ENCODE measurements around the gene UVRAG. TPM values are rescaled to one million over a fixed set of nuclear protein-coding genes. Genes with fewer than 3 reads are reported as not detected.

The UVRAG gene
- polyA plus RNA-seq, 6 donors from 2014 or later = 39.6 to 94.0 (median 70.8) TPM

DNA sequence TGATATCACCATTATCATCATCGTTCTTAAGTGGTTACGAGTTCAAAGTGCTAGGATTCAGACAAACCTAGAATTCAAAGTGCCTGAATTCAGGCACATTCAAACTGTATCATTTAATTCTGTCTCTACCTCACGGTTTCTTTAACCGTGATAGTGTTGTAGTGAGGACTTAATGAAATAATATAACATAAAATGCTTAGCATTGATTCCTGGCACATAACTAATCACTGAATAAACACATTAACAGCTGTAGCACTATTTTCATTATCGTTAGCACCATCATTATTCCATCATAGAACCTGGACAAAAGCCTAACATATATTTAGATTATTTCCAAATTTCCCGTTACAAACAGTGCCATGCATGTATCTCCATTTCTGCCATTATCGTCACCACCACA lies 289.3 kb downstream of the UVRAG start:
- ATAC-seq (ENCODE audit: low read depth in 2 of 2) (no peak), DNase-seq (no peak)
- Mint-ChIP-seq H3K9me3 (peaks cover 0 to 2% (median 0%) of the 10 kb centered on the region in 7 donors), H3K4me3 (no peak overlapping the region), H3K36me3 (peaks cover 0 to 13% of the 10 kb centered on the region in 2 donors), H3K27me3 (no peaks in the 10 kb centered on the region), H3K4me1 (peaks cover 5 to 31% (median 9%) of the 10 kb centered on the region in 3 donors), H3K27ac (no peak overlapping the region)

DNA sequence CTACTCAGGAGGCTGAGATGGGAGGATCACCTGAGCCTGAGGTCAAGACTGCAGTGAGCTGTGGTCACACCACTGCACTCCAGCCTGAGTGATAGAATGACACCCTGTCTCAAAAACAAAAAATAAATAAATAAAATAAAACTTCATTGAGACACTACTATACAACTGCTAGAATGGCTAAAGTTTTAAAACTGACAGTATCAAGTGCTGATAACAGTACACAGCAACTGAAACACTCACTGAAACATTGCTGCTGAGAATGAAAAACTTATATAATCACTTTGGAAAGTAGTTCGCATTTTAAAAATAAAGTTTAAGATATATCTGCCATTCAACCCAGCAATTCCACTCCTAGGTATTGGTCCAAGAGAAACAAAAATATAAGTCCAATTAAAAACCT lies 290.6 kb downstream of the UVRAG start:
- H3K36me3 Mint-ChIP-seq = peaks cover 0 to 13% of the 10 kb centered on the region in 2 donors
- DNase-seq = no peak
- peaks cover 0 to 2% (median 0%) of the 10 kb centered on the region in 7 donors for H3K9me3 Mint-ChIP-seq
- no peak overlapping the region for H3K27ac Mint-ChIP-seq
- ATAC-seq (ENCODE audit: low read depth in 2 of 2) = no peak
- H3K27me3 Mint-ChIP-seq = no peaks in the 10 kb centered on the region
- H3K4me1 Mint-ChIP-seq = peaks cover 5 to 38% (median 8%) of the 10 kb centered on the region in 3 donors
- H3K4me3 Mint-ChIP-seq = no peak overlapping the region

- ATAC-seq (ENCODE audit: low read depth in 2 of 2) (no peak), DNase-seq (no peak)
- Mint-ChIP-seq H3K27me3 (no peaks in the 10 kb centered on the region), H3K36me3 (peaks cover 0 to 15% of the 10 kb centered on the region in 2 donors), H3K27ac (no peak overlapping the region), H3K4me3 (no peak overlapping the region), H3K4me1 (peaks cover 10 to 42% (median 18%) of the 10 kb centered on the region in 3 donors), H3K9me3 (peaks cover 0 to 2% (median 0%) of the 10 kb centered on the region in 7 donors)
Observed at GRCh38 chr11:76107971-76108370, 293.0 kb downstream of the UVRAG start.

- ATAC-seq (ENCODE audit: low read depth in 2 of 2) = no peak
- DNase-seq = no peak
- Mint-ChIP-seq H3K27ac (peak overlapping the region in 4 of 6 donors; percentile 26 to 88 (median 56)), H3K4me1 (peaks cover 21 to 57% (median 40%) of the 10 kb centered on the region in 3 donors), H3K9me3 (no peaks in the 10 kb centered on the region), H3K27me3 (no peaks in the 10 kb centered on the region), H3K36me3 (peaks cover 9 to 35% of the 10 kb centered on the region in 2 donors), H3K4me3 (peak overlapping the region in 2 of 8 donors; percentile 22 to 44)
Observed at GRCh38 chr11:76114238-76114637, 299.2 kb downstream of the UVRAG start.

DNA sequence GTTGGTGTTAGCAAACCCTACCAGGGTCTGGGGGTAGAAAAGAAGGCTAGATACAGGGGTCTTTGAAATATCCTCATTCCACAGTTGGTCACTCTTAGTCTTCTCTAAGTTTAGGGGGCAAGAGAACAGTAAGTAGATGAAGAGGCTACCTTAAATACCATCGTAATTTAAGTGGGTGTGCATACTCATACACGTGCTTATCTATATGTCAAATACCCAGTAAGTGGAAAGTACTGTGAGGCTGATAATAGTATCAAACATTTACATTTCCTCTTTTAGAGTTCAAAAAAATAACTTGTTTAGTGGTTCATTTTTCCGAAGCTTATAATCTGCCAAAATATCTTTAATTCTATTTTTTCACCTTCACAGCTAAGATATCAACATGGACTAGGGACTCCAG lies 300.5 kb downstream of the UVRAG start:
- DNase-seq (no peak), ATAC-seq (ENCODE audit: low read depth in 2 of 2) (no peak)
- peak overlapping the region in 4 of 6 donors; percentile 55 to 88 (median 70) for H3K27ac Mint-ChIP-seq
- peaks cover 9 to 30% of the 10 kb centered on the region in 2 donors for H3K36me3 Mint-ChIP-seq
- peak overlapping the region in 1 of 8 donors; percentile 13 for H3K4me3 Mint-ChIP-seq
- no peaks in the 10 kb centered on the region for H3K9me3 Mint-ChIP-seq
- H3K4me1 Mint-ChIP-seq = peaks cover 21 to 50% (median 40%) of the 10 kb centered on the region in 3 donors
- H3K27me3 Mint-ChIP-seq = no peaks in the 10 kb centered on the region

GRCh38 chr11:76119032-76119431 lies 304.0 kb downstream of the UVRAG start:
- Mint-ChIP-seq H3K27me3 (no peaks in the 10 kb centered on the region), H3K27ac (no peak overlapping the region), H3K9me3 (no peaks in the 10 kb centered on the region), H3K4me1 (peaks cover 26 to 45% (median 38%) of the 10 kb centered on the region in 3 donors), H3K4me3 (no peak overlapping the region), H3K36me3 (peaks cover 9 to 20% of the 10 kb centered on the region in 2 donors)
- no peak for DNase-seq
- peak in 1 of 2 donors; percentile 28 for ATAC-seq (ENCODE audit: low read depth in 2 of 2)

GRCh38 chr11:76119779-76120178 lies 304.8 kb downstream of the UVRAG start:
- Mint-ChIP-seq H3K4me1 (peaks cover 29 to 42% (median 34%) of the 10 kb centered on the region in 3 donors), H3K36me3 (peaks cover 9 to 19% of the 10 kb centered on the region in 2 donors), H3K27me3 (no peaks in the 10 kb centered on the region), H3K27ac (no peak overlapping the region), H3K9me3 (no peaks in the 10 kb centered on the region), H3K4me3 (no peak overlapping the region)
- DNase-seq = no peak
- peak; percentile 52 to 54 for ATAC-seq (ENCODE audit: low read depth in 2 of 2)

GRCh38 chr11:76120513-76121101 lies 305.6 kb downstream of the UVRAG start:
- ATAC-seq (ENCODE audit: low read depth in 2 of 2) = no peak
- Mint-ChIP-seq H3K27me3 (no peaks in the 10 kb centered on the region), H3K4me3 (no peak overlapping the region), H3K36me3 (peaks cover 9 to 19% of the 10 kb centered on the region in 2 donors), H3K9me3 (no peaks in the 10 kb centered on the region), H3K4me1 (peaks cover 31 to 42% (median 36%) of the 10 kb centered on the region in 3 donors), H3K27ac (no peak overlapping the region)
- no peak for DNase-seq

DNA sequence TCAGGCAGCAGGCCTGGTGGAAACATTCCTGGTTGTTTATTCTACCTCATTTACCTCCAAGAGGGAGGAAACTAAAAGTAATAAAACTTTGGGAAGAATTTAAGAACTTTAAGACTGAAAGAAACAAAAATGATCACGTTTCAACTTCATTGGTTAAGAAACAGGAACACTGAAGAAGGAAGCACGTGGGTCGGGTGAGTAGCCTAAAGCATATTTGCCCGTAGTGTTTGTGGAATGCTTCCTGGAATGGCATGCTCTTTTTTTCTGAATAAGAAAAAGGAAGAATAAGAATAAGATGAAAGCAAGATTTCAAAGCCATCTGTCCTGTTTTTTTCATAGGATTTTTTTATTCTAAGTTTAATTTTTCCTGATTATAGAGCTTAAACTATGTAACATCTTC lies 308.2 kb downstream of the UVRAG start:
- Mint-ChIP-seq H3K27me3 (no peaks in the 10 kb centered on the region), H3K27ac (peak overlapping the region in 5 of 6 donors; percentile 32 to 85 (median 48)), H3K36me3 (peaks cover 8 to 9% of the 10 kb centered on the region in 2 donors), H3K9me3 (no peaks in the 10 kb centered on the region), H3K4me3 (no peak overlapping the region), H3K4me1 (peaks cover 25 to 36% (median 30%) of the 10 kb centered on the region in 3 donors)
- no peak for DNase-seq
- no peak for ATAC-seq (ENCODE audit: low read depth in 2 of 2)

GRCh38 chr11:76124905-76125770 lies 310.1 kb downstream of the UVRAG start:
- ATAC-seq (ENCODE audit: low read depth in 2 of 2) (peak in 1 of 2 donors; percentile 27), DNase-seq (no peak)
- Mint-ChIP-seq H3K36me3 (peaks cover 13 to 18% of the 10 kb centered on the region in 2 donors), H3K4me3 (peak overlapping the region in 2 of 8 donors; percentile 10 to 22), H3K9me3 (no peaks in the 10 kb centered on the region), H3K4me1 (peaks cover 28 to 40% (median 40%) of the 10 kb centered on the region in 3 donors), H3K27me3 (no peaks in the 10 kb centered on the region), H3K27ac (peak overlapping the region in 4 of 6 donors; percentile 36 to 69 (median 58))

- no peak for ATAC-seq (ENCODE audit: low read depth in 2 of 2)
- Mint-ChIP-seq H3K36me3 (peaks cover 15 to 19% of the 10 kb centered on the region in 2 donors), H3K4me3 (no peak overlapping the region), H3K27ac (peak overlapping the region in 4 of 6 donors; percentile 0 to 66 (median 22)), H3K27me3 (no peaks in the 10 kb centered on the region), H3K4me1 (peaks cover 12 to 19% (median 18%) of the 10 kb centered on the region in 3 donors), H3K9me3 (no peaks in the 10 kb centered on the region)
- no peak for DNase-seq
Observed at GRCh38 chr11:76129729-76130128, 314.7 kb downstream of the UVRAG start.

DNA sequence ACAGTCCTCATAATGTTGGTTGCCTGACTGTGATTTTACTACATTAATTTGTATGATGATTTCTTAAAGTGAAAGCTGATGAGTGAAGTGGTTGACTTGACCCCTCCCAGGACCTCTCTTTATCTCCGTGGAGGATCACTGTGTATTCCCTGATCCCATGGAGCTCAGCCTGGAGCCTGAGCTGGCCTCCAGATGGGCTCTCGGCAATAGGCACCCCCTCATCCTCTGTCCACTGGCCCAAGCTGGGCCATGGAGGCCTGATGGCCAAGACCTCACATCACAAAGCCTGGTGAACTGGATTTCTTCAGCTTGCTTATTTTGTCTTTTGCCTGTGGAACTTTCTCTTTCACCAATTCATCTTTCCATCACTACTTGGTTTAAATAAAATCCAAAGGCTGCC lies 316.1 kb downstream of the UVRAG start:
- DNase-seq = no peak
- H3K4me1 Mint-ChIP-seq = peaks cover 5 to 15% (median 11%) of the 10 kb centered on the region in 3 donors
- no peaks in the 10 kb centered on the region for H3K9me3 Mint-ChIP-seq
- peaks cover 17 to 19% of the 10 kb centered on the region in 2 donors for H3K36me3 Mint-ChIP-seq
- no peak overlapping the region for H3K4me3 Mint-ChIP-seq
- ATAC-seq (ENCODE audit: low read depth in 2 of 2) = no peak
- peak overlapping the region in 3 of 6 donors; percentile 23 to 55 (median 34) for H3K27ac Mint-ChIP-seq
- no peaks in the 10 kb centered on the region for H3K27me3 Mint-ChIP-seq
